Skeletal muscle tissue (tissue), 4 donors: Measurements from ENCODE around the gene NLRP9. TPM values are rescaled to one million over a fixed set of nuclear protein-coding genes. Genes with fewer than 3 reads are reported as not detected.

ENCODE experiments used
- H3K27ac ChIP-seq: one replicate; pipeline ENCODE4 v1.7.0; 2013; ENCODE audit warnings: mild to moderate bottlenecking, low read depth, low read length, inconsistent platforms
- H3K27me3 ChIP-seq, 3 donors: one replicate each; pipeline ENCODE4 v1.7.0; 2013; ENCODE audit warnings: low read length in 3 of 3; ENCODE audit not compliant: control insufficient read depth in 3 of 3, insufficient read depth in 3 of 3
- H3K36me3 ChIP-seq, 3 donors: one replicate each; pipeline ENCODE4 v1.7.0; 2013; ENCODE audit warnings: low read length in 3 of 3; ENCODE audit not compliant: control insufficient read depth in 3 of 3, insufficient read depth in 3 of 3
- H3K4me1 ChIP-seq, 3 donors: one replicate each; pipeline ENCODE4 v1.7.0; 2013; ENCODE audit warnings: low read length in 3 of 3, mild to moderate bottlenecking in 3 of 3; ENCODE audit not compliant: control insufficient read depth in 3 of 3, insufficient read depth in 3 of 3
- H3K4me3 ChIP-seq, 3 donors: one replicate each; pipeline ENCODE4 v1.7.0; 2013; ENCODE audit warnings: low read length in 3 of 3
- H3K9ac ChIP-seq, 3 donors: one replicate each; pipeline ENCODE4 v1.7.0; 2013; ENCODE audit warnings: low read length in 3 of 3, mild to moderate bottlenecking in 3 of 3, moderate library complexity in 2 of 3, low read depth in 1 of 3
- H3K9me3 ChIP-seq, 3 donors: one replicate each; pipeline ENCODE4 v1.7.0; 2013; ENCODE audit warnings: low read length in 3 of 3; ENCODE audit not compliant: control insufficient read depth in 3 of 3
- total RNA-seq: library from RNA; depleted of rRNA; stranded (reverse); fragments of >200 nt; gene quantifications from one replicate; pipeline ENCODE4 v1.2.3, GENCODE V29; 2014
- donor health status: Osteomylitis.

Gene NLRP9
- total RNA-seq, 1 donor from 2014 or later: not detected

DNA sequence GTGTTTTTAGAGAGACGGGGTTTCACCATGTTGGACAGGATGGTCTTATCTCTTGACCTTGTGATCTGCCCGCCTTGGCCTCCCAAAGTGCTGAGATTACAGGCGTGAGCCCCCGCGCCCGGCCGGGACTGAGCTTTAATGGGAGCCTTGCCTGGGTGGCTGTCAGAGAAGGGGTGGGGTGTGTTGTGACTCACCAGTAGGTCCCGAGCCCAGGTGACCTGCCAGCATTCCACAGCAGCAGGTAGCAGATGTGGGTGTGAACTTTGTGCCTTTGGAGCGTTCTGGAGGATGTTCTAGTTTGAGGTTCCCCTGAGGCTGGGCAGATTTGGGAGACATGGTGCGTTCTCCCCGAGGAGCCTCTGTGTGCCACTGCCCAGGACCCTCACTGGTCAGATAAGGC, 70.2 kb downstream of the NLRP9 start:
- no peak overlapping the region for H3K4me3 ChIP-seq
- no peak overlapping the region for H3K9ac ChIP-seq
- H3K27me3 ChIP-seq: no peaks in the 10 kb centered on the region
- peaks cover 64 to 71% (median 70%) of the 10 kb centered on the region in 3 donors for H3K36me3 ChIP-seq
- H3K4me1 ChIP-seq: peaks cover 5 to 11% (median 11%) of the 10 kb centered on the region in 3 donors
- no peaks in the 10 kb centered on the region for H3K9me3 ChIP-seq
- no peak overlapping the region for H3K27ac ChIP-seq

DNA sequence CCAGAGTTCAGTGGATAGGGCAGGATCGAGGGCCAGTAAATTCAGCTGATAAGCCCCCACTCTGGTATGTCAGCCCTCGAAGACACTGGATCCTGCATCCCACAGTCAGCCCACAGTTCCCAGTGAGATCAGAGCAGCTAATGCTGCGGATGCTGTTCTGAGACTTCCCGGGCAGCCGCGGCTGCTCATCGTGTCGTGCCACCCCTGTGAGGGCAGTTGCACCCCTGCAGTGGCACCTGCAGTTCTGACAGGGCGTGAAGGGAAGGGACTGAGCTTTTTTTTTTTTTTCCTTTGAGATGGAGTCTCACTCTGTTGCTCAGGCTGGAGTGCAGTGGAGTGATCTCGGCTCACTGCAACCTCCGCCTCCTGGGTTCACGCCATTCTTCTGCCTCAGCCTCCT, 70.7 kb downstream of the NLRP9 start:
- H3K36me3 ChIP-seq: peaks cover 69 to 75% (median 74%) of the 10 kb centered on the region in 3 donors
- no peaks in the 10 kb centered on the region for H3K27me3 ChIP-seq

DNA sequence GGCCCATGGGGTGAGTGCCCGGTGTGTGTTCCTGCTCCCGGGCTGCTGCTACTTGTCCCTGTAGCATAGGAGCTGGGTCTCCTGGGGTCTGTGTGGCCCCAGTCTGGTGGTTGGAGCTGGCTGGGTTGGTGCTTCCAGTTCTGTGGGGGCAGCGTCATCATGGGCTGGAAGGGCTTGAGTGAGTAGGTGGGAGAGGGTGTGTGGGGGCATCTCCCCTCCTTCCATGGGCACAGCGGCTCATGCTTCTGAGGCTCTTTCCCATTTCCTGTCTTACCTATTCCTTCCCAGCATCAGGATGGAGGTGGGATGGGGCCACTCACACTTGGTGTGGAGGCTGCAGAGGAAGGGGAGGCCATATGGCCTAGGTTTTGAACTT, 71.2 kb downstream of the NLRP9 start:
- H3K27me3 ChIP-seq: no peaks in the 10 kb centered on the region
- no peaks in the 10 kb centered on the region for H3K9me3 ChIP-seq
- no peak overlapping the region for H3K4me3 ChIP-seq
- no peak overlapping the region for H3K9ac ChIP-seq
- H3K27ac ChIP-seq: no peak overlapping the region
- peaks cover 5 to 11% (median 11%) of the 10 kb centered on the region in 3 donors for H3K4me1 ChIP-seq
- peaks cover 73 to 78% (median 76%) of the 10 kb centered on the region in 3 donors for H3K36me3 ChIP-seq

More for the DNA sequence above, 70.7 kb downstream of the NLRP9 start:
- H3K4me1 ChIP-seq: peaks cover 5 to 11% (median 11%) of the 10 kb centered on the region in 3 donors
- no peak overlapping the region for H3K4me3 ChIP-seq
- H3K27ac ChIP-seq: no peak overlapping the region
- H3K9me3 ChIP-seq: no peaks in the 10 kb centered on the region
- no peak overlapping the region for H3K9ac ChIP-seq

DNA sequence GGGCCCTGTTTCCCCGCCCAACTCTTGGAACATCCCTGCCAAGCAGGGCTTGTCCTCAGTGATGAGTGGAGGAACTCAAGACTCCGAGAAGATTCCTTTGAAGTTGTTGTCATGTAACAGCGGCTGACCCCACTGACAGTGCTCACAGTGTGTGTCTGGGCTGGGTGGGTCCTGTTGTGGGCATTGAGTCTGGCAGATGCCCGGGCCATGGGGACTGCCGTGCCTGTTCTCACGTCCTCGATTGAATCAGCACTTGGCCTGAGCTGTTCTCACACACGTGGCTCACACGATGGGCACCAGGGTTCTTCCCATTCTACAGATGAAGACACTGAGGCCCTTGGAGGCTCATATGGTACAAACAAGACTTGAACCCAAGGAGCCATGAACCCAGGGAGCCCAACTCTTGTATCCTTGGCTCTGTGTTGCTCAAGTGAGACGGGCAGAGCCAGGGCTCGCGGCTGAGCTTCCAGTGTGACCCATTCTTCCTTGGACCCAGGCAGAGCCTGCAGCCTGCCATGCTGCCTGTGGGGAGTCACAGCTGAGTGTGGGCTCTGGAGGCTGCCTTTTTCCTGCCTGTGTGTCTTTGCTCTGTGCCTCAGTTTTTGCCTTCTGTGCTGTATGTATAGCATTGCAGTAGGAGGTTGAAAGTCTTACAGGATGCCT, 71.7 kb downstream of the NLRP9 start:
- no peak overlapping the region for H3K27ac ChIP-seq
- H3K4me3 ChIP-seq: no peak overlapping the region
- H3K9me3 ChIP-seq: no peaks in the 10 kb centered on the region
- H3K9ac ChIP-seq: no peak overlapping the region
- no peaks in the 10 kb centered on the region for H3K27me3 ChIP-seq
- H3K36me3 ChIP-seq: peaks cover 78 to 83% (median 80%) of the 10 kb centered on the region in 3 donors
- peaks cover 5 to 11% (median 11%) of the 10 kb centered on the region in 3 donors for H3K4me1 ChIP-seq

DNA sequence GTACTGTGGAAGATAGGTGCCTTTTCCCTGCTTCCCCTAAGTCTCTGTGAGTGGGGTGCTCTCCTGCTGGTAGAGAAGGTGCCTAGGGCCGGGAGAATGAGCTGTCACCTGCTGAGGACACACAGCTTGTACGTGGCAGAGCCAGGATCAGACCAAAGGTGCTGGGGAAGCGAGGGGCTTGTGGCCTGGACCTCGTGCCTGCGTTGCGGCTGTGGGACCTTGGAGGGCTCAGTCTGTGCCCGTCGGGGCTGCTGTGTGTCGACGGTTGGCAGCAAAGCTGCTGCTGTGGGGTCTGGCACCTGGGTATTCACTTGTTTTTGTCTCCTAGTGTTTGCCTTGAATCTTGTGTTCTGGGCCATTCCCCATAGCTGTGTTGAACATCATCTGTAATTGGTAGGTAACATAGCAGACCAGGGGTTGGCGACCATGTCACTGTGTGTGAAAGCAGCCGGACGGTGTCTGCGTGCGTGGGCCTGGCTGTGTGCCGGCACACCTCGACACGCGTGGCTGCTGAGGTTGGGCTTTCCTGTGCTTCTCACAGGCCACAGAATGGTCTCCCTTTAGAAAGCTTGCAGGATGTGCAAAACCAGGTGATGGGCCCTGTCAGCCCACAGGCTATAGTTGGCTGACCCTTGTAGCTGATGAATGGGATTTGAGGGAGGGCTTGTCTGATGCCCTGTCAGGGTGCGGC, 74.2 kb downstream of the NLRP9 start:
- Histone ChIP-seq H3K27ac (no peak overlapping the region), H3K9me3 (no peaks in the 10 kb centered on the region), H3K4me1 (peaks cover 4 to 9% (median 9%) of the 10 kb centered on the region in 3 donors), H3K36me3 (peaks cover 66 to 75% (median 70%) of the 10 kb centered on the region in 3 donors), H3K27me3 (no peaks in the 10 kb centered on the region), H3K9ac (no peak overlapping the region), H3K4me3 (no peak overlapping the region)

DNA sequence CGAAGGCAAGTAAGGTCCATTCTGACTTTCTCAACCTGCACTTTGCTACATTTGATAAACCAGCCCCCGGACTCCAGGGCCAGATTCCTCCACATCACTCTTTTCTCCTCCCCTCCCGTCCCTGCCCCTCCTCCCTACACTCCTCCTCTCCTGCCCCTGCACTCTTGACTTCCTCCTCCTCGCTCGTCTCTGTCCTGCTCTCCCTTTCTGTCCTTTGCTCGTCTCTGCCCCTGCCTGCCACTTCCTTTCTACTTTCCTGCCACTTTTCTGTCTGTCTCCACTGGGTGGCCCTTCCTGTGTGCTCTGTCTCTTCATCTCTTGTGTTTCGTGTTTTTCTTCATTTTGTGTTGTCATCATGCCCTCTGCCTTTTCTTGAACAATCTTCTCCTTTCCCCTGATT, 76.4 kb downstream of the NLRP9 start:
- no peak overlapping the region for H3K4me3 ChIP-seq
- no peak overlapping the region for H3K9ac ChIP-seq
- no peaks in the 10 kb centered on the region for H3K9me3 ChIP-seq
- H3K27me3 ChIP-seq: no peaks in the 10 kb centered on the region
- no peak overlapping the region for H3K27ac ChIP-seq
- peaks cover 23 to 28% (median 26%) of the 10 kb centered on the region in 3 donors for H3K4me1 ChIP-seq
- peaks cover 49 to 58% (median 52%) of the 10 kb centered on the region in 3 donors for H3K36me3 ChIP-seq

DNA sequence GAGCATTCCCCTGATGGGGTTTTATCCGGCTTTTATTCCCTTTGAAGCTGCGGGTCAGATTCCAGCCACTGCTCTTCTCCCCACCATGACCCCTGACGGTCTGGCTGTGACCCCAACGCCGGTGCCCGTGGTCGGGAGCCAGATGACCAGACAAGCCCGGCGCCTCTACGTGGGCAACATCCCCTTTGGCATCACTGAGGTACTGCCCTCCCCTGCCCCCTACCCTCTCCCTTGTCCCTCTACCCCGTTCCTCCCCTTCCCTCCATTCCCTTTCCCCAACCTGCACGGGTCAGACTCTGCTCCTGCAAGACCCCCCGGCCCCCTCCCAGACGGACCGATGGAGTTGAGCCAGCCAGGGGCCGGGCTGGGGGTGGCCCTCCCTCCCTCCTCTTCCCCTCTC, 77.2 kb downstream of the NLRP9 start:
- no peak overlapping the region for H3K4me3 ChIP-seq
- no peak overlapping the region for H3K9ac ChIP-seq
- no peaks in the 10 kb centered on the region for H3K9me3 ChIP-seq
- peaks cover 40 to 50% (median 45%) of the 10 kb centered on the region in 3 donors for H3K36me3 ChIP-seq
- H3K4me1 ChIP-seq: peaks cover 31 to 37% (median 35%) of the 10 kb centered on the region in 3 donors
- H3K27me3 ChIP-seq: no peaks in the 10 kb centered on the region
- H3K27ac ChIP-seq: no peak overlapping the region

DNA sequence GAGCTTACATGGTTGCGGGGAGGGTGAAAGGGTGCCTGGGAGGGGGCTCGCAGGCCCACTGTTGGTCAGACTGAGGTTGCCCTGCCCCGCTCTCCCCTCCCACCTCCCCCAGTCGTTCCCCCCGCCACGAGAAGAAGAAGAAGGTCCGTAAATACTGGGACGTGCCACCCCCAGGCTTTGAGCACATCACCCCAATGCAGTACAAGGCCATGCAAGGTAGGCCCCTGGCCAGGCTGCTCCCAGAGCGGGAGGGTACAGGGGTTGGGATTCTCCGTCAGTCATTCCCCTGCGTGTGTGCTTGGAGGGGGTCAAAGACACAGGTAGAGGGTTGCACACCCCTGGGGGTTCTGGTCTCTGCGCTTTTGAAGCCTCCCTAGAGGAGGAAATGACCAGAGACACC, 77.8 kb downstream of the NLRP9 start:
- no peaks in the 10 kb centered on the region for H3K9me3 ChIP-seq
- H3K36me3 ChIP-seq: peaks cover 35 to 48% (median 42%) of the 10 kb centered on the region in 3 donors
- peak overlapping the region in 1 of 3 donors; percentile 25 for H3K9ac ChIP-seq
- H3K4me3 ChIP-seq: no peak overlapping the region
- H3K27me3 ChIP-seq: no peaks in the 10 kb centered on the region
- peaks cover 37 to 42% (median 40%) of the 10 kb centered on the region in 3 donors for H3K4me1 ChIP-seq
- H3K27ac ChIP-seq: no peak overlapping the region

DNA sequence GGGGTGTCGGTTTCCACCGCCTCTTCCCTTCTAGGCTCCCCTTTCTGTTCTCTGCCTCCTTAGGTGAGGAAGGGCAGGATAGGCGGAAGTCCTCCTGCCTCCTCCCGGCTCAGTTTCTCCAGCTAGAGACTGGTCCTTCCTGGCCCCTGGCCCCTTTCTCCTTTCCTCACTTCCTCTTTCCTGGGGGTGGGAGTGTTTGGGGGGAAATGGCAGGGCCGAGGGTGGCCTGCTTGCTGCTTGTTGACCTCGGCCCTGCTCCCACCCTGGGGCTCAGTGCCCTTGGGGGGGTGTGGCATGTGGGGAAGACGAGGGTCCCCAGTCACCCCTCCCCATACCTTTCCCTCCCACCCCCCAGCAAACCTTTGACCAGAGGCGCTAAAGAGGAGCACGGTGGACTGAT, 78.4 kb downstream of the NLRP9 start:
- H3K27ac ChIP-seq: no peak overlapping the region
- H3K4me3 ChIP-seq: no peak overlapping the region
- H3K9me3 ChIP-seq: no peaks in the 10 kb centered on the region
- H3K4me1 ChIP-seq: peaks cover 37 to 42% (median 40%) of the 10 kb centered on the region in 3 donors
- H3K27me3 ChIP-seq: no peaks in the 10 kb centered on the region
- peaks cover 30 to 45% (median 42%) of the 10 kb centered on the region in 3 donors for H3K36me3 ChIP-seq
- H3K9ac ChIP-seq: peak overlapping the region in 1 of 3 donors; percentile 35

DNA sequence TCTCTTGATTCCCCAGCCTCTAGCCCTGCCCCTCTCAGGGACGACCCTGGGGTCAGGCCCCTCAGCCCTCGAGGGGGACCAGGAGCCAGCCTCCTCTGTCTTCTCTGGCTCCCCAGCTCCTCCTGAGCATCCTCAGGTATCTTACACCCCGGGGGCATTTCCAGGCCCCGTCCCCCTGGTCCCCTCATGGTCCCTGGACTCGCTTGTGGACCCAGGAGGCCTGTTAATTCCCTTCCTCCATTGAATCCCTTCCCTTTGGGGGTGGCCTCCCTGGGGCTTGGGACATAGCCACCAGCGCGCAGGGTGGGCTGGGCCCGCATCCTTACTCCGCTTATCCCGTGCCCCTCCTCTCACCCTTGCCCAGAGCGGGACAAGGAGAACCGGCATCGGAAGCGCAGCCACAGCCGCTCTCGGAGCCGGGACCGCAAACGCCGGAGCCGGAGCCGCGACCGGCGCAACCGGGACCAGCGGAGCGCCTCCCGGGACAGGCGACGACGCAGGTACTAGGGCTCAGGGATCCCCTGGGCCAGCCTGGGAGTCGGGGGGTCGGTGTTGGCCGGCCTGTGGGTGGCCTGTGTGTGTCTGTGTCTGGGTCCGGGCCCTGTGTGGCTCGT, 79.2 kb downstream of the NLRP9 start:
- H3K9me3 ChIP-seq: no peaks in the 10 kb centered on the region
- H3K4me1 ChIP-seq: peaks cover 37 to 42% (median 40%) of the 10 kb centered on the region in 3 donors
- no peaks in the 10 kb centered on the region for H3K27me3 ChIP-seq
- H3K27ac ChIP-seq: no peak overlapping the region
- H3K36me3 ChIP-seq: peaks cover 25 to 38% (median 35%) of the 10 kb centered on the region in 3 donors
- no peak overlapping the region for H3K4me3 ChIP-seq
- peak overlapping the region in 1 of 3 donors; percentile 33 for H3K9ac ChIP-seq
